Measurements from ENCODE around the gene GTF2F2. TPM values are rescaled to one million over a fixed set of nuclear protein-coding genes. Genes with fewer than 3 reads are reported as not detected.

Gene GTF2F2
- total RNA-seq, result 19.9 and 21.8 TPM in 2 replicates

DNA sequence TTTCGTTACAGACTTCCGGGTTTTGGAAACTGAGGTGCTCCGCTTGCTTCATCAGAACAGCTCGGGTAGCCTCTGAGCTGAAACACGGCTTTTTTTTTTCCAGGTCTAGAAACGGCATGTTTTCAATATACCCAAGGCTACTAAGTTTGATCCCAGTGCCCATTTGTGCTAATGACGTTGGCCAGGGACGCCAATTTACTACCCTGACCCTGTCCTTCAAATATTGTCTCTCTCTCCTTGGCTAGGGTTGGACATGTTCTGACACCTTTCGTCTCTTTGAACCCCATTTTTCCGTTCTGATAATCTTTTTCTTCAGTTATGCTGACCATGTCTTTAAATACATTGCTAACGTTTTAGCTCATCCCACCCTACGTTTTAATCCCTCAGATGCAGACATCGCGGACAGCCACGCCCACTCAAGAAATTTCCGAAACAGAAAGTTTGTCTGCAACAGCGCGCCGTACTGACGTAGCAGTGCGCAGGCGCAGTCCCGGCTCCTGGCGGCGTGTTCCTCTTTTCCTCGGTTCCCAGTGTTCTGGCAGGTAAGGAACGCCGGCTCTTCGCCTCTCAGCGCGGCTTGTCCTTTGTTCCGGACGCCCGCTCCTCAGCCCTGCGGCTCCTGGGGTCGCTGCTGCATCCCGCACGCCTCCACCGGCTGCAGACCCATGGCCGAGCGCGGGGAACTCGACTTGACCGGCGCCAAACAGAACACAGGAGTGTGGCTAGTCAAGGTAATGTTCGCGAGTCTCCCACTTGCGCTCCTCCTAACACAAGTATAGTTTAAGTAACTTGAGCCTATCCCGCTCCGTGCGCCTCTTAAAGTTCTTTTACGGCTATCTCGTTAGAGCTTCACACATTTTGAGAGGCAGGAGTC, at the start of gene GTF2F2:
Gene GTF2F2, plus strand, starts transcription at position 520 of the 874 bp plus-strand sequence. Its CDS starts 146 bp downstream, at position 666.
- intact Hi-C loops (cut with micrococcal nuclease), result loop anchor here (1.0 to 10.0 kb wide), 7 partner anchors 73 to 545 kb away; partner anchors contain the start of genes COG3, GPALPP1, NUFIP1 and TPT1

GRCh38 chr13:45073809-45074208, 46.5 kb upstream of the GTF2F2 start:
- intact Hi-C loops (cut with micrococcal nuclease), result no loop called here

GRCh38 chr13:45074721-45075120, 45.6 kb upstream of the GTF2F2 start:
- intact Hi-C loops (cut with micrococcal nuclease), result no loop called here

- intact Hi-C loops (cut with micrococcal nuclease), result no loop called here
Observed at GRCh38 chr13:45078003-45078402, 42.3 kb upstream of the GTF2F2 start.

- intact Hi-C loops (cut with micrococcal nuclease), result no loop called here
Observed at GRCh38 chr13:45082964-45083363, 37.3 kb upstream of the GTF2F2 start.

DNA sequence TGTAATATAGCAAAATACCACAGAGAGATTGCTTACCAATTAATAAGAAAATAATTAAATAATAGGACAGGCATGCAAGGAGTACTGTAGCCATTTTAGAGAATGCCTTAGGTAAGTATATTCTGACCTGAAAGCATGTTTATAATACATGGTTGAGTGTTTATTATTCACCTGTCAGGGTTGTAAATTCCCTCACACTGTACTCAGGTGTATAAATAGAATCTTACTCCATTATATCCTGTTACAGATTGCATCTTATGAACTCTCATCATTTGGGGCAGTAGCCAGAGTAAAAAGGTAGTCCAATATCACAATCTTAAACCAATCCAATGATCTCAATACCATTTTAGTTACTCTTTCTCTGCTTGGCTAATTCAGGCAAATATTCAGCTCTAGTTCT, 35.8 kb upstream of the GTF2F2 start:
- intact Hi-C loops (cut with micrococcal nuclease), result no loop called here

DNA sequence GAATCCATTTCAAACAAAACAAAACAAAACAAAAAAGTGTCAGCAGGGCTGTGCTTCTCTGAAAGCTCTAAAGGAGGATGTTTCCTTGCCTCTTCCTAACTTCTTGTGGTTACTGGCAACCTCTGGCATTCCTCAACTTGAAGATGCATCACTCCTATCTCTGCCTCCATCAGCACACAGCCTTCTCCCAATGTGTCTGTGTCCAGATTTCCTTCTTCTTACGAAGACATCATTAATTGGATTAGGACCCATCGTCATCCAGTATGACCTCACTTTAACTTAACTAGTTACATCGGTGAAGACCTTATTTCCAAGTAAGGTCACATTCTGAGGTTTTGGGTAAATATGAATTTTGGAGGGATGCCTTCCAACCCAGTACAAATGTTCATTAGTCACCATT, 33.8 kb upstream of the GTF2F2 start:
- intact Hi-C loops (cut with micrococcal nuclease), result no loop called here

- intact Hi-C loops (cut with micrococcal nuclease), result no loop called here
Observed at GRCh38 chr13:45092663-45093062, 27.6 kb upstream of the GTF2F2 start.

DNA sequence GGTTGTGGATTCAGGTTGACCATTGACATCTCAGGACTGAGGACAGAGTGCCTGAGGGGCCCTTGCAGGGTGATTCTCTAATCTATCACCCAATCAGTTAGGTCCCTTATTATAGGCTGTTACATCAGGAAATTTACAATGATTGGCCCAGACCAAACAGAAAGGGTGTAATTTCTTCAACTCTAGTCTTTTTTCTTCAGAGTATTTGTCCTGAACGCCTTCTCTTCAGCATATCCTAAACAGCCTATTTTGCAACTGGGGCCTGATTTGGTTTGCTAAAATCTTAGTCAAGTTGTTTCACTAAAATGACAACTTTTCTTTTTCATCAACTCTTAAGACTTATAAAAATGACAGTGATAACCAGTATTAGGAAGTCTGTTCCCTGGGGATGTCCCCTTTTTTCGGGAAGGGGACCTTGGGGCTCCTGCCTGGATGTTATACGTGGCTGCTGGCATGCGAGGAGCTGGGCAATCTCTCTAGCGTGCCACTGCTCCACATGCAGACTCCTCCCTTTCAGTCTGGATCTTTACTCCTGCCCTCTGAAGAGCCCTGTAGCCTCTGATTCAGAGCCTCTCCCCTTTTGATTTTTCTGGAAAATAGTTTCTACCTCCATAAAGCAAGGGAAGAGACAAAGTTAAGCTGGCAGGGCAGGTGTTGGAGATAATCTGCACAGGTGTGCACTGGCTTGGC, 19.6 kb upstream of the GTF2F2 start:
- intact Hi-C loops (cut with micrococcal nuclease), result no loop called here

- intact Hi-C loops (cut with micrococcal nuclease), result no loop called here
Observed at GRCh38 chr13:45101327-45102018, 18.8 kb upstream of the GTF2F2 start.

GRCh38 chr13:45102136-45102507, 18.2 kb upstream of the GTF2F2 start:
- intact Hi-C loops (cut with micrococcal nuclease), result no loop called here

GRCh38 chr13:45103449-45103848, 16.9 kb upstream of the GTF2F2 start:
- intact Hi-C loops (cut with micrococcal nuclease), result no loop called here

DNA sequence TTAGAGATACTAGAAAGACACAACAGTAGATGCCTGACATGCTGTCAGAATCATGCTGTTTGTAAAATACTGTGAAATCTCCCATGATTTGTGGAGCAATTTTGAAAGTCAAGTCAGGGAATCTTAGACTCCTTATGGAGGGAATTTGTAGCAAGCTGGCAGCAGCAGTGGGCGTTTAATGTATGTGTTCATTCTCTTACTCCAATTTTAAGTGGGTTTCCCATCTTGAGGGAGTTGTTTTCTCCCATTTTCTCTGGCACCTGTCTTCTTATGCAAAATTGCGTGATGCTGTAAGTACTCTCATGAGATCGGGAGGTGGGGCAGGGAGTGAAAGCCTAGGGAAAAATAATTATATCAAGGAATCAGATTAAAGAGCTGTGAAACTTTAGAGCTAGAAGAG, 16.0 kb upstream of the GTF2F2 start:
- intact Hi-C loops (cut with micrococcal nuclease), result no loop called here

DNA sequence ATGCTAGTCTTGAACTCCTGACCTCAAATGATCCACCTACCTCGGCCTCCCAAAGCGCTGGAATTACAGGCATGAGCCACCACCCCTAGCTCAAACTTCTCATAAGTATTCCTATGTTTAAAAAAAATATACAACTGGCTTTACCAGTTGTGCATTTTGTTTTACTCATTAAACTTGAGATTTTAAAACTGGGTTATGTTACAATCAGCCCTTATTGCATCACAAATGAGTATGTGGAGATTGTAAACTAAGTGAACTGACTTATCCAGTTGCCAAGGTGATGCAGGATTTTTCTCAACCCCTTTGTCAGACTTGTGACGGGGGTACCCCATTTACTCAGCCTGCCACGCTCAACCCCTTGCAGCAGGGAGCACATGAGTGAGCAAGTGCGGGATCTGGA, 14.4 kb upstream of the GTF2F2 start:
- intact Hi-C loops (cut with micrococcal nuclease), result no loop called here

GRCh38 chr13:45107539-45107938, 12.8 kb upstream of the GTF2F2 start:
- intact Hi-C loops (cut with micrococcal nuclease), result no loop called here

DNA sequence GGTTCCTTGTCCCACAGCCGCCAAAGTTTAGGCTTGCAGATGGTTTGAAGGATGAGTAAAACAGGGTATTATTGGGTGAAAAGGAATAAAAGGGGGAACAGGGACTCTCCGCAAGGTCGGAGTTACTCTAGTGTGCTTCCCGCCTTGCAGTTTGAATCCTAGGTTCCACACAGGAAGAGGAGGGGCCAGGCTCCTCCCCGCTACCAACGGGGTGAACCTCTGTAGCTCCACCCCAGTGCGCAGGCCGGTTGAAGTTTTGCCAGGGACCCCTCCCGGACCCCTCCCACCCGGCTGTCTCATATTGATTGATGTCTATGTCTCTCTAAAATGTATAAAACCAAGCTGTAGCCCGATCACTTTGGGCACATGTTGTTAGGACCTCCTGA, 11.6 kb upstream of the GTF2F2 start:
- intact Hi-C loops (cut with micrococcal nuclease), result no loop called here

DNA sequence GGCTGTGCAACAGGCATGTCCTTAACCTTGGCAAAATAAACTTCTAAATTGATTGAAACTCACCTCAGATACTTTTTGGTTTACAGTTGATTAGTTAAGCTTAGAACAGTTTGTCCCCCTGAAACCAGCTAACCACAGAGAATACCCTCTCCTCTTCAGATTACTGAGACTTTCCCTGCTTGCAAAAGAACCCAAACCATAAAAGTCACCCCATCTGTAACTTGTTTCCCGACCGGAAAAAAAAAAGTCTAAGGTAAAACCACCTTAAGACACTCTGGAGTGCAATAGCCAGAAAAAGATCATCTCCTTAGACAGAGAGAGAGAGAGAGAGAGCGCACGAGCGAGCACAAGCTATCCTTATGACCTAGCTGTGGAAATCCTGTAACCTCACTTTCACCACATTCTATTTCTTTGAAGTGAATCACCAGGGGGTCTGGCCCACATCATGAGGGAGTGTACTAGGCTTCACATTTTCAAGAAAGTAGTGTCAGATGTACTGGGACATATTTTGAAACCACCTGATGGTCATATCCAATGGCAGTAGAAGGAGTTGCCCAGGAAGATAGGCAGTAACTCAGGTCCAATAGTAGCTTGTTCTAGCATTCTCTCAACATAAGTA, 11.1 kb upstream of the GTF2F2 start:
- intact Hi-C loops (cut with micrococcal nuclease), result no loop called here

DNA sequence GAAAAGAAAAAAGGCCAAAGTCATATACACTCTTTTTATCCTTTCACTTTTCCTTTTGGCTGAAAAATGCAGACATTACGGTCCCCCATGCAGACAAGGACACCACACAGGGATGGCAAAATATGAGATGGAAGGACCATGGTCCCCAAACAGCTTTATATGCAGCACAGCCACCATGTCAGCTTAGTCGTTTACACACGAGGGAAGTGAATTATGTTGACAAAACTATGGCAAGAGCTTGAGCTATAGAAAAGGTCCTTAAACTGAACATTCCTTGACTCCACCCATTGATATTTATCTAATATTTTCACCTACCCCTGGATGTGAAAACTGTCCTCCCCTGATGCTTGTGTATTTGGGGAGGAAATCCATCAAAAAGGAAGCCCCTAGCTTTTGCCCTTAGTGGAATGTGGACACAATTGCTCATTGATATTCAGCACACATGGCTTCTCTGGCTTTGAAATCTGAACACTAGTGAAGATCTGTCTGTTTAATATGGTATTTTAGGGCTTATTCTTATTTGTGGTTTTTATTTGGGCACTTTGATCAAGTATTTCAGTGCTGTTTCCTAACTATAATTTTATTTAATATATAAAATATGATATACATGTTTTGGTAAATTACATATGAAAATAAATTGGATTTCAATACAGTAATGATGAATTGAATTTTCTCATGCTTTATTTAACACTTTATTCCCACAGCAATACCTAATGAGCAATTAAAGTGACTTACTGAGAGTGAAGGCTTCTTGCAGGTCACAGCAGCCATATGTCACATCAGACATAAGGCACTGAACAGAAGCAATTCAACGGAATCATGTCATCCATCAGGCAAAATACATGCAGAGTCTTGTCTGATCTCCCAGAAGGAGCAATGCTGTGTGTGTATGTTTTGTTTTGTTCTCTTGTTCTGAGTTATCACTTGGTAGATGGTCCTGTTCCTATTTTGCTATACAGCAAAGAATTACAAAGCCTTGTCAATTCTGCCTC, 6.8 kb upstream of the GTF2F2 start:
- intact Hi-C loops (cut with micrococcal nuclease), result no loop called here

GRCh38 chr13:45119469-45119990, 780 bp upstream of the GTF2F2 start:
- intact Hi-C loops (cut with micrococcal nuclease), result loop anchor here (1.0 kb wide), 1 partner anchor 201 kb away; no protein-coding TSS in a partner anchor
